MM.1S (cell line): Measurements from ENCODE around the gene ARHGAP4.

Experiments
- CTCF ChIP-seq: fragments of 300-600 bp; sonication (generic); IDR thresholded peaks from 2 replicates; pipeline ENCODE4 v1.5.1; 2016; ENCODE audit warnings: antibody characterized with exemption, low read length, mixed read lengths
- EZH2 ChIP-seq: fragments of 300-600 bp; sonication (generic); optimal IDR thresholded peaks from 2 replicates; pipeline ENCODE3; 2017; ENCODE audit warnings: low read depth, mild to moderate bottlenecking, antibody characterized with exemption, low read length, mixed read lengths
- EZH2phosphoT487 ChIP-seq: fragments of 300-600 bp; sonication (generic); IDR thresholded peaks from 2 replicates; pipeline ENCODE4 v1.6.1; 2018; ENCODE audit warnings: antibody characterized with exemption, low read length

- TF ChIP-seq CTCF (no peak), EZH2 (no peak), EZH2phosphoT487 (no peak)
Observed at GRCh38 chrX:153888344-153888743, 37.7 kb downstream of the ARHGAP4 start.
